ENCODE results near the gene WNT5B.

DNA sequence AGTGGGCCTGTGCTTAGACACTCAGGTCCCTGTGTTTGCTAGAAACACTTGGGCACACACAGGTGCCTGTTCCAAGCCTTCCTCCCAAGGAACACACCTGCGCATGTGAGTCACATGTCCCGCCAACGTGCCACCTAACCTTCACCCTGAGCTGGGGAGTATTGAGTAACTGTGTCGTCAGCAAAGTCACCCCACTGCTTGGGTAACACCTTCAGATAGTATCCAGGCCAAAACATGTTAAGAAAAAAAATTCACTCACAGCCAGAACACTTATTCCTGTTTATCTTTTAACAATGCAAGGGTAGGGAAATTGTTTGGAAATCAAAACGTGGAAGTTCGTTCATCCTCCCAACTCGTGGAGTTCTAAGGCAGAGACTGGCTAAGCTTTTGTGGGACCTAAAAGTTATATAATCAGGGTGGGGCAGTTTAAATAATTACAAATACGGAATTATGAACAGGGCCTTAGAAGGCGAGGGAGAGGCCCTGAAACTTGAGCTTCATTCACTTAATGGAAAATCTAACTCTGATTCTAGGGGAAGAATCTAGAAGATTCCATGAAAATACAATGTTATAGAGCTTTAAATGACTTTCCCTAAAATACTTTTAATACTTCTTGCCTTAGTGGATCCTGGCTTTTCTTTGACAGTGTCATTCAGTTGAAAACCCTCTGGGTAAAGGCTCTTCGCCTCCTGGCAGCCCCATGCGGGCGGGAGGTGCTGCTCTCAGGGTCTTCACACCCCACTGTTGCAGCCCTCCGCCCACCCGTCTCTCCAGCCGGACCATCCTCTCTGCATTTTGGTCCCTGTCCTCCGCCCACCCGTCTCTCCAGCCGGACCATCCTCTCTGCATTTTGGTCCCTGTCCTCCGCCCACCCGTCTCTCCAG lies 31.5 kb downstream of the WNT5B start:
- TF ChIP-seq CTCF (conservative IDR thresholded peaks at IDR 0.05; ENCODE audit: low read depth, low read length), result no peak
- TF ChIP-seq EZH2 (IDR thresholded peaks at IDR 0.05; ENCODE audit: borderline replicate concordance, low read depth, low read length, poor library complexity, severe bottlenecking), result no peak
